SK-N-SH (cell line): ENCODE results near the gene ZNF467.

Experiments used
- EZH2phosphoT487 ChIP-seq: fragments of 200-600 bp; sonication (generic); IDR thresholded peaks from 2 replicates; pipeline ENCODE4 v1.6.1; 2017; ENCODE audit warnings: low read depth, mixed run types, mild to moderate bottlenecking, antibody characterized with exemption, moderate library complexity, borderline replicate concordance
- GABPA ChIP-seq: IDR thresholded peaks from 2 replicates; pipeline ENCODE4 v1.4.0; 2012; ENCODE audit warnings: low read depth, mild to moderate bottlenecking
- GATA2 ChIP-seq: sonication (generic); formaldehyde crosslinking; IDR thresholded peaks from 2 replicates; pipeline ENCODE4 v1.5.0; 2020; ENCODE audit warnings: mild to moderate bottlenecking, missing genetic modification reagents
- JUND ChIP-seq: IDR thresholded peaks from 2 replicates; pipeline ENCODE4 v1.4.0; 2012
- NFIC ChIP-seq: IDR thresholded peaks from 2 replicates; pipeline ENCODE4 v1.4.0; 2012; ENCODE audit warnings: borderline replicate concordance
- POLR2AphosphoS5 ChIP-seq: IDR thresholded peaks from 2 replicates; pipeline ENCODE4 v1.6.1; 2012; ENCODE audit warnings: low read depth, low read length
- RAD21 ChIP-seq: IDR thresholded peaks from 2 replicates; pipeline ENCODE4 v1.6.1; 2012; ENCODE audit warnings: mild to moderate bottlenecking, low read length
- RCOR1 ChIP-seq: fragments of 150-350 bp; IDR thresholded peaks from 2 replicates; pipeline ENCODE4 v1.6.1; 2017; ENCODE audit warnings: antibody characterized with exemption, low read length
- RFX5 ChIP-seq: IDR thresholded peaks from 2 replicates; pipeline ENCODE4 v1.6.1; 2012; ENCODE audit warnings: mild to moderate bottlenecking, improper control_type of control experiment, low read length
- RXRA ChIP-seq: IDR thresholded peaks from 2 replicates; pipeline ENCODE4 v1.4.0; 2012; ENCODE audit warnings: low read depth, mild to moderate bottlenecking, borderline replicate concordance
- SIN3A ChIP-seq: IDR thresholded peaks from 2 replicates; pipeline ENCODE4 v1.6.1; 2012; ENCODE audit warnings: low read depth, mild to moderate bottlenecking, low read length, moderate library complexity, borderline replicate concordance
- TAF1 ChIP-seq: IDR thresholded peaks from 2 replicates; pipeline ENCODE4 v1.6.1; 2012; ENCODE audit warnings: low read depth, mild to moderate bottlenecking, low read length, moderate library complexity, borderline replicate concordance
- TF ChIP-seq, protein P1 (sequence below): fragments of 200-600 bp; sonication (generic); IDR thresholded peaks from 2 replicates; pipeline ENCODE4 v1.6.1; 2017; ENCODE audit warnings: antibody characterized with exemption, mild to moderate bottlenecking, moderate library complexity
- TF ChIP-seq, protein P2 (sequence below): IDR thresholded peaks from 2 replicates; pipeline ENCODE4 v1.6.1; 2012; ENCODE audit warnings: mild to moderate bottlenecking, low read depth, low read length, moderate library complexity

DNA sequence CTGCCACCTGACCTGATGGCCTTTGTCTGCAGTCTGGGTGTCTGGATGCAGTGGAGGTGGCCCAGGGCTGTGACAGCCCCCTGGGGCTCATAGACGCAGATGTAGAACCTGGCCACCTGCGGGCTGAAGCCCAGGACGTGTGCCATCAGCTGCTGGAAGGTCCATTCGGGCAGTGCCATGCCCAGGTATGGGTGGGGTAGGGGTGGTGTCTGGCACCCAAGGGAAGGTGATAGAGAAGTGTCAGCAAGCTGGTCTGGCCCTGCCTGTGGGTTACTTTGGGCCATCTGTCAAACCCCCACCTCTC lies 6.1 kb upstream of the ZNF467 start:
- TF ChIP-seq, protein P1, sequence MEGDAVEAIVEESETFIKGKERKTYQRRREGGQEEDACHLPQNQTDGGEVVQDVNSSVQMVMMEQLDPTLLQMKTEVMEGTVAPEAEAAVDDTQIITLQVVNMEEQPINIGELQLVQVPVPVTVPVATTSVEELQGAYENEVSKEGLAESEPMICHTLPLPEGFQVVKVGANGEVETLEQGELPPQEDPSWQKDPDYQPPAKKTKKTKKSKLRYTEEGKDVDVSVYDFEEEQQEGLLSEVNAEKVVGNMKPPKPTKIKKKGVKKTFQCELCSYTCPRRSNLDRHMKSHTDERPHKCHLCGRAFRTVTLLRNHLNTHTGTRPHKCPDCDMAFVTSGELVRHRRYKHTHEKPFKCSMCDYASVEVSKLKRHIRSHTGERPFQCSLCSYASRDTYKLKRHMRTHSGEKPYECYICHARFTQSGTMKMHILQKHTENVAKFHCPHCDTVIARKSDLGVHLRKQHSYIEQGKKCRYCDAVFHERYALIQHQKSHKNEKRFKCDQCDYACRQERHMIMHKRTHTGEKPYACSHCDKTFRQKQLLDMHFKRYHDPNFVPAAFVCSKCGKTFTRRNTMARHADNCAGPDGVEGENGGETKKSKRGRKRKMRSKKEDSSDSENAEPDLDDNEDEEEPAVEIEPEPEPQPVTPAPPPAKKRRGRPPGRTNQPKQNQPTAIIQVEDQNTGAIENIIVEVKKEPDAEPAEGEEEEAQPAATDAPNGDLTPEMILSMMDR, result no peak
- no peak for TF ChIP-seq JUND
- no peak for TF ChIP-seq GATA2 (CRISPR knock-in tag)
- no peak for TF ChIP-seq EZH2phosphoT487
- no peak for TF ChIP-seq GABPA
- TF ChIP-seq RAD21, result no peak
- TF ChIP-seq RXRA, result no peak
- TF ChIP-seq, protein P2, sequence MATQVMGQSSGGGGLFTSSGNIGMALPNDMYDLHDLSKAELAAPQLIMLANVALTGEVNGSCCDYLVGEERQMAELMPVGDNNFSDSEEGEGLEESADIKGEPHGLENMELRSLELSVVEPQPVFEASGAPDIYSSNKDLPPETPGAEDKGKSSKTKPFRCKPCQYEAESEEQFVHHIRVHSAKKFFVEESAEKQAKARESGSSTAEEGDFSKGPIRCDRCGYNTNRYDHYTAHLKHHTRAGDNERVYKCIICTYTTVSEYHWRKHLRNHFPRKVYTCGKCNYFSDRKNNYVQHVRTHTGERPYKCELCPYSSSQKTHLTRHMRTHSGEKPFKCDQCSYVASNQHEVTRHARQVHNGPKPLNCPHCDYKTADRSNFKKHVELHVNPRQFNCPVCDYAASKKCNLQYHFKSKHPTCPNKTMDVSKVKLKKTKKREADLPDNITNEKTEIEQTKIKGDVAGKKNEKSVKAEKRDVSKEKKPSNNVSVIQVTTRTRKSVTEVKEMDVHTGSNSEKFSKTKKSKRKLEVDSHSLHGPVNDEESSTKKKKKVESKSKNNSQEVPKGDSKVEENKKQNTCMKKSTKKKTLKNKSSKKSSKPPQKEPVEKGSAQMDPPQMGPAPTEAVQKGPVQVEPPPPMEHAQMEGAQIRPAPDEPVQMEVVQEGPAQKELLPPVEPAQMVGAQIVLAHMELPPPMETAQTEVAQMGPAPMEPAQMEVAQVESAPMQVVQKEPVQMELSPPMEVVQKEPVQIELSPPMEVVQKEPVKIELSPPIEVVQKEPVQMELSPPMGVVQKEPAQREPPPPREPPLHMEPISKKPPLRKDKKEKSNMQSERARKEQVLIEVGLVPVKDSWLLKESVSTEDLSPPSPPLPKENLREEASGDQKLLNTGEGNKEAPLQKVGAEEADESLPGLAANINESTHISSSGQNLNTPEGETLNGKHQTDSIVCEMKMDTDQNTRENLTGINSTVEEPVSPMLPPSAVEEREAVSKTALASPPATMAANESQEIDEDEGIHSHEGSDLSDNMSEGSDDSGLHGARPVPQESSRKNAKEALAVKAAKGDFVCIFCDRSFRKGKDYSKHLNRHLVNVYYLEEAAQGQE, result no peak
- TF ChIP-seq NFIC, result no peak
- TF ChIP-seq TAF1, result no peak
- TF ChIP-seq SIN3A, result no peak
- TF ChIP-seq POLR2AphosphoS5, result no peak
- no peak for TF ChIP-seq RCOR1
- no peak for TF ChIP-seq RFX5
